KMS-11 (cell line): Measurements from ENCODE around the gene SPEG.

Source experiments
- H2AFZ ChIP-seq: fragments of 200-600 bp; sonication (generic); 2 replicates; pipeline ENCODE4 v1.6.1; 2016; ENCODE audit warnings: antibody characterized with exemption, mixed run types, low read depth
- H3K27ac ChIP-seq: fragments of 200-600 bp; sonication (generic); 2 replicates; pipeline ENCODE4 v1.6.1; 2016; ENCODE audit warnings: mild to moderate bottlenecking, mixed run types
- H3K27me3 ChIP-seq: fragments of 200-600 bp; sonication (generic); 2 replicates; pipeline ENCODE4 v1.6.1; 2017; ENCODE audit warnings: mild to moderate bottlenecking, low read depth, mixed run types, moderate library complexity; ENCODE audit not compliant: insufficient read depth
- H3K36me3 ChIP-seq: fragments of 200-600 bp; sonication (generic); 2 replicates; pipeline ENCODE4 v1.6.1; 2017; ENCODE audit warnings: mild to moderate bottlenecking, mixed run types; ENCODE audit not compliant: insufficient read depth
- H3K4me1 ChIP-seq: fragments of 200-600 bp; sonication (generic); 2 replicates; pipeline ENCODE4 v1.6.1; 2016; ENCODE audit warnings: mild to moderate bottlenecking, low read depth, mixed run types; ENCODE audit not compliant: poor library complexity, severe bottlenecking
- H3K4me2 ChIP-seq: fragments of 200-600 bp; sonication (generic); 2 replicates; pipeline ENCODE4 v1.7.0; 2016; ENCODE audit warnings: mild to moderate bottlenecking, mixed run types
- H3K4me3 ChIP-seq: fragments of 200-600 bp; sonication (generic); IDR thresholded peaks from 2 replicates; pipeline ENCODE4 v1.6.1; 2017; ENCODE audit warnings: low read depth, low read length, mixed read lengths; ENCODE audit not compliant: insufficient read depth
- H3K79me2 ChIP-seq: fragments of 200-600 bp; sonication (generic); 2 replicates; pipeline ENCODE4 v1.6.1; 2016; ENCODE audit warnings: low read depth, mixed run types; ENCODE audit not compliant: insufficient read depth
- H3K9ac ChIP-seq: fragments of 200-600 bp; sonication (generic); 2 replicates; pipeline ENCODE4 v1.6.1; 2016; ENCODE audit warnings: mild to moderate bottlenecking, mixed run types
- H4K20me1 ChIP-seq: fragments of 200-600 bp; sonication (generic); 2 replicates; pipeline ENCODE4 v1.6.1; 2016; ENCODE audit warnings: mild to moderate bottlenecking, mixed run types; ENCODE audit not compliant: insufficient read depth
- TF ChIP-seq, protein P1 (sequence below): fragments of 200-600 bp; sonication (generic); conservative IDR thresholded peaks from 2 replicates; pipeline ENCODE4 v1.6.1; 2017; ENCODE audit warnings: low read depth, mild to moderate bottlenecking, antibody characterized with exemption, low read length, moderate library complexity, mixed read lengths

SPEG gene

GRCh38 chr2:219545943-219546352 lies 111.3 kb downstream of the SPEG start:
- H3K27me3 ChIP-seq: peaks cover 60% of the 10 kb centered on the region
- H3K27ac ChIP-seq: no peak overlapping the region
- H3K4me2 ChIP-seq: no peak overlapping the region
- H3K79me2 ChIP-seq: no peaks in the 10 kb centered on the region
- TF ChIP-seq, protein P1, sequence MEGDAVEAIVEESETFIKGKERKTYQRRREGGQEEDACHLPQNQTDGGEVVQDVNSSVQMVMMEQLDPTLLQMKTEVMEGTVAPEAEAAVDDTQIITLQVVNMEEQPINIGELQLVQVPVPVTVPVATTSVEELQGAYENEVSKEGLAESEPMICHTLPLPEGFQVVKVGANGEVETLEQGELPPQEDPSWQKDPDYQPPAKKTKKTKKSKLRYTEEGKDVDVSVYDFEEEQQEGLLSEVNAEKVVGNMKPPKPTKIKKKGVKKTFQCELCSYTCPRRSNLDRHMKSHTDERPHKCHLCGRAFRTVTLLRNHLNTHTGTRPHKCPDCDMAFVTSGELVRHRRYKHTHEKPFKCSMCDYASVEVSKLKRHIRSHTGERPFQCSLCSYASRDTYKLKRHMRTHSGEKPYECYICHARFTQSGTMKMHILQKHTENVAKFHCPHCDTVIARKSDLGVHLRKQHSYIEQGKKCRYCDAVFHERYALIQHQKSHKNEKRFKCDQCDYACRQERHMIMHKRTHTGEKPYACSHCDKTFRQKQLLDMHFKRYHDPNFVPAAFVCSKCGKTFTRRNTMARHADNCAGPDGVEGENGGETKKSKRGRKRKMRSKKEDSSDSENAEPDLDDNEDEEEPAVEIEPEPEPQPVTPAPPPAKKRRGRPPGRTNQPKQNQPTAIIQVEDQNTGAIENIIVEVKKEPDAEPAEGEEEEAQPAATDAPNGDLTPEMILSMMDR: no peak
- no peaks in the 10 kb centered on the region for H3K36me3 ChIP-seq
- H4K20me1 ChIP-seq: no peaks in the 10 kb centered on the region
- H3K4me3 ChIP-seq: no peak overlapping the region
- H3K4me1 ChIP-seq: peaks cover 4% of the 10 kb centered on the region
- no peak overlapping the region for H3K9ac ChIP-seq
- no peak overlapping the region for H2AFZ ChIP-seq

GRCh38 chr2:219547621-219548020 lies 113.0 kb downstream of the SPEG start:
- TF ChIP-seq, protein P1: no peak
- no peaks in the 10 kb centered on the region for H4K20me1 ChIP-seq
- H2AFZ ChIP-seq: no peak overlapping the region
- H3K36me3 ChIP-seq: no peaks in the 10 kb centered on the region
- H3K27me3 ChIP-seq: peaks cover 69% of the 10 kb centered on the region
- H3K79me2 ChIP-seq: no peaks in the 10 kb centered on the region
- no peak overlapping the region for H3K9ac ChIP-seq
- no peak overlapping the region for H3K4me3 ChIP-seq
- H3K4me2 ChIP-seq: no peak overlapping the region
- H3K4me1 ChIP-seq: no peaks in the 10 kb centered on the region
- H3K27ac ChIP-seq: no peak overlapping the region
